Left ventricle myocardium superior (tissue), 1 donor: Measurements from ENCODE around the gene DCP1B. TPM values are rescaled to one million over a fixed set of nuclear protein-coding genes. Genes with fewer than 3 reads are reported as not detected.

Experiments
- ATAC-seq: fragments of 200-7000 bp; cut with Tn5 transposase; one replicate; pipeline ENCODE4 v1.9.1; 2020; ENCODE audit warnings: mild to moderate bottlenecking, moderate library complexity
- DNase-seq: peaks from one replicate; pipeline ENCODE4 v3.0.0-alpha.2; 2020
- intact Hi-C: fragments of 100-400 bp; cut with micrococcal nuclease; formaldehyde crosslinking; loops from one replicate; pipeline ENCODE4 v1.11.0; 2022
- total RNA-seq: library from RNA; stranded (reverse); fragmentation: NEBNext Ultra II Directional; extraction: Animal tissue kit (Norgen Biotek cat#: 25700); gene quantifications from one replicate; pipeline ENCODE4 v1.2.1, GENCODE V29; 2021
- donor health status: DM: no; HTN: yes; CAD: no; lungs with severe emphysema.

DCP1B gene
- total RNA-seq, 1 donor from 2014 or later: 1.7 TPM

GRCh38 chr12:1914114-1914911, 89.9 kb downstream of the DCP1B start:
- intact Hi-C loops: no loop called here
- DNase-seq (no peak), ATAC-seq (no peak)

- intact Hi-C loops: no loop called here
- no peak for ATAC-seq
- no peak for DNase-seq
Measured at GRCh38 chr12:1913377-1914113, 90.7 kb downstream of the DCP1B start.

GRCh38 chr12:1912580-1913376, 91.5 kb downstream of the DCP1B start:
- DNase-seq: no peak
- intact Hi-C loops: no loop called here
- ATAC-seq: no peak

GRCh38 chr12:1911598-1912575, 92.4 kb downstream of the DCP1B start:
- no peak for ATAC-seq
- DNase-seq: no peak
- intact Hi-C loops: no loop called here

- DNase-seq: no peak
- no peak for ATAC-seq
- intact Hi-C loops: no loop called here
Measured at GRCh38 chr12:1910468-1910867, 93.8 kb downstream of the DCP1B start.

- intact Hi-C loops: no loop called here
- no peak for ATAC-seq
- DNase-seq: no peak
Measured at GRCh38 chr12:1908758-1909157, 95.5 kb downstream of the DCP1B start.

- ATAC-seq (peak; percentile 47), DNase-seq (no peak)
Measured at GRCh38 chr12:1907652-1908611, 96.3 kb downstream of the DCP1B start.

GRCh38 chr12:1906579-1906978, 97.7 kb downstream of the DCP1B start:
- ATAC-seq (peak; percentile 83), DNase-seq (no peak)
- intact Hi-C loops: no loop called here

More at GRCh38 chr12:1907652-1908611, 96.3 kb downstream of the DCP1B start:
- intact Hi-C loops: no loop called here

- intact Hi-C loops: no loop called here
- no peak for DNase-seq
- ATAC-seq: no peak
Measured at GRCh38 chr12:1904875-1905274, 99.4 kb downstream of the DCP1B start.

GRCh38 chr12:1896964-1897363, 107.3 kb downstream of the DCP1B start:
- no peak for ATAC-seq
- intact Hi-C loops: no loop called here
- no peak for DNase-seq

Other genes with a start within 250 kb of the DCP1B start
- gene LRTM2, start 183.9 kb downstream of the DCP1B start, total RNA-seq: not detected
- gene CACNA2D4, start 85.8 kb downstream of the DCP1B start, total RNA-seq: 1.0 TPM
- 201 TPM for gene CACNA1C, start 48.5 kb upstream of the DCP1B start, total RNA-seq